ENCODE results near the gene KCNT1.

KCNT1 gene

GRCh38 chr9:135729480-135729879, 27.5 kb downstream of the KCNT1 start:
- no peak overlapping the region for H3K27ac ChIP-seq
- TF ChIP-seq CTCF (conservative IDR thresholded peaks at IDR 0.05), result no peak

GRCh38 chr9:135731454-135731853, 29.5 kb downstream of the KCNT1 start:
- H3K27ac ChIP-seq, result no peak overlapping the region
- TF ChIP-seq CTCF (conservative IDR thresholded peaks at IDR 0.05), result no peak

GRCh38 chr9:135732569-135733257, 30.7 kb downstream of the KCNT1 start:
- no peak for TF ChIP-seq CTCF (conservative IDR thresholded peaks at IDR 0.05)

GRCh38 chr9:135734616-135735144, 32.7 kb downstream of the KCNT1 start:
- TF ChIP-seq CTCF (conservative IDR thresholded peaks at IDR 0.05), result no peak

More at GRCh38 chr9:135732569-135733257, 30.7 kb downstream of the KCNT1 start:
- no peak overlapping the region; the same call in 1 of the 2 replicates for H3K27ac ChIP-seq

GRCh38 chr9:135736272-135736978, 34.4 kb downstream of the KCNT1 start:
- peak overlapping the region; percentile 65; the same call in 1 of the 2 replicates for H3K27ac ChIP-seq
- TF ChIP-seq CTCF (conservative IDR thresholded peaks at IDR 0.05), result 0 out of 2 replicates have a peak, but pooled peaks have one; percentile 9

More at GRCh38 chr9:135734616-135735144, 32.7 kb downstream of the KCNT1 start:
- H3K27ac ChIP-seq, result no peak overlapping the region

- TF ChIP-seq CTCF (conservative IDR thresholded peaks at IDR 0.05), result no peak
- peak overlapping the region; percentile 65; the same call in 1 of the 2 replicates for H3K27ac ChIP-seq
Measured at GRCh38 chr9:135736979-135737839, 35.2 kb downstream of the KCNT1 start.

Data from VCaP (cell line).